DOHH2 (cell line): ENCODE data around the gene GALNT18.

ENCODE experiments used
- EZH2phosphoT487 ChIP-seq: fragments of 200-600 bp; sonication (generic); IDR thresholded peaks from 2 replicates; pipeline ENCODE4 v1.6.1; 2017; ENCODE audit warnings: borderline replicate concordance, mild to moderate bottlenecking, antibody characterized with exemption, low read length, moderate library complexity, mixed read lengths
- TF ChIP-seq, protein P1 (sequence below): fragments of 200-600 bp; sonication (generic); IDR thresholded peaks from one replicate; pipeline ENCODE4 v1.5.1; 2014; ENCODE audit warnings: antibody characterized with exemption, mild to moderate bottlenecking, low read depth, low read length; ENCODE audit not compliant: poor library complexity, severe bottlenecking

- TF ChIP-seq, protein P1, sequence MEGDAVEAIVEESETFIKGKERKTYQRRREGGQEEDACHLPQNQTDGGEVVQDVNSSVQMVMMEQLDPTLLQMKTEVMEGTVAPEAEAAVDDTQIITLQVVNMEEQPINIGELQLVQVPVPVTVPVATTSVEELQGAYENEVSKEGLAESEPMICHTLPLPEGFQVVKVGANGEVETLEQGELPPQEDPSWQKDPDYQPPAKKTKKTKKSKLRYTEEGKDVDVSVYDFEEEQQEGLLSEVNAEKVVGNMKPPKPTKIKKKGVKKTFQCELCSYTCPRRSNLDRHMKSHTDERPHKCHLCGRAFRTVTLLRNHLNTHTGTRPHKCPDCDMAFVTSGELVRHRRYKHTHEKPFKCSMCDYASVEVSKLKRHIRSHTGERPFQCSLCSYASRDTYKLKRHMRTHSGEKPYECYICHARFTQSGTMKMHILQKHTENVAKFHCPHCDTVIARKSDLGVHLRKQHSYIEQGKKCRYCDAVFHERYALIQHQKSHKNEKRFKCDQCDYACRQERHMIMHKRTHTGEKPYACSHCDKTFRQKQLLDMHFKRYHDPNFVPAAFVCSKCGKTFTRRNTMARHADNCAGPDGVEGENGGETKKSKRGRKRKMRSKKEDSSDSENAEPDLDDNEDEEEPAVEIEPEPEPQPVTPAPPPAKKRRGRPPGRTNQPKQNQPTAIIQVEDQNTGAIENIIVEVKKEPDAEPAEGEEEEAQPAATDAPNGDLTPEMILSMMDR = no peak
- no peak for TF ChIP-seq EZH2phosphoT487
Measured at GRCh38 chr11:11461473-11461872, 160.3 kb downstream of the GALNT18 start.
